Measurements from ENCODE around the gene PSME2.

DNA sequence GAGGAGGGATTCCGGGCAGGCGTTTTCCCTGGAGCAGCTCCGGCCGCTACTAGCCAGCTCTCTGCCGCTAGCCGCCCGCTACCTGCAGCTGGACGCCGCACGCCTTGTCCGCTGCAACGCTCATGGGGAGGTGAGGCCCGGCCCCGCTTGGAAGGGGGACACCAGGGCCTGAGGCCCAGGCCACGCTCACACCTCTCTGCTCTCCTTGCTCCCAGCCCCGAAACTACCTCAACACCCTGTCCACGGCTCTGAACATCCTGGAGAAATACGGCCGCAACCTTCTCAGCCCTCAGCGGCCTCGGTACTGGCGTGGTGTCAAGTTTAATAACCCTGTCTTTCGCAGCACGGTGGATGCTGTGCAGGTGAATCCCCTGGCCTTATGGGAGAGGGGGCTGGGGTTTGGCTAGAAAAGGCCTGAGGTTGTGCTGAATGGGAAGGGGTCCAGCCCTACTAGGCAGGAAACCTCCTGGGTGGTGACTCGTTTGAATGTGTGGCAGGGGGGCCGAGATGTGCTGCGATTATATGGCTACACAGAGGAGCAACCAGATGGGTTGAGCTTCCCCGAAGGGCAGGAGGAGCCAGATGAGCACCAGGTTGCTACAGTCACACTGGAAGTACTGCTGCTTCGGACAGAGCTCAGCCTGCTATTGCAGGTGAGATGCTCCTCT, 1.5 kb upstream of the PSME2 start:
- TF ChIP-seq POLR2A (IDR thresholded peaks at IDR 0.05; ENCODE audit: extremely low read depth, insufficient read length) (no peak), MAX (IDR thresholded peaks at IDR 0.05; ENCODE audit: low read depth, low read length) (no peak)
- TF ChIP-seq, protein P1, sequence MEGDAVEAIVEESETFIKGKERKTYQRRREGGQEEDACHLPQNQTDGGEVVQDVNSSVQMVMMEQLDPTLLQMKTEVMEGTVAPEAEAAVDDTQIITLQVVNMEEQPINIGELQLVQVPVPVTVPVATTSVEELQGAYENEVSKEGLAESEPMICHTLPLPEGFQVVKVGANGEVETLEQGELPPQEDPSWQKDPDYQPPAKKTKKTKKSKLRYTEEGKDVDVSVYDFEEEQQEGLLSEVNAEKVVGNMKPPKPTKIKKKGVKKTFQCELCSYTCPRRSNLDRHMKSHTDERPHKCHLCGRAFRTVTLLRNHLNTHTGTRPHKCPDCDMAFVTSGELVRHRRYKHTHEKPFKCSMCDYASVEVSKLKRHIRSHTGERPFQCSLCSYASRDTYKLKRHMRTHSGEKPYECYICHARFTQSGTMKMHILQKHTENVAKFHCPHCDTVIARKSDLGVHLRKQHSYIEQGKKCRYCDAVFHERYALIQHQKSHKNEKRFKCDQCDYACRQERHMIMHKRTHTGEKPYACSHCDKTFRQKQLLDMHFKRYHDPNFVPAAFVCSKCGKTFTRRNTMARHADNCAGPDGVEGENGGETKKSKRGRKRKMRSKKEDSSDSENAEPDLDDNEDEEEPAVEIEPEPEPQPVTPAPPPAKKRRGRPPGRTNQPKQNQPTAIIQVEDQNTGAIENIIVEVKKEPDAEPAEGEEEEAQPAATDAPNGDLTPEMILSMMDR (IDR thresholded peaks at IDR 0.05; ENCODE audit: low read depth, low read length), result no peak

Data from NB4 (cell line).